GM12878 (cell line): ENCODE data around the gene CD180. TPM values are rescaled to one million over a fixed set of nuclear protein-coding genes. Genes with fewer than 3 reads are reported as not detected.

Source experiments
- ATAC-seq: fragments of 200-7000 bp; cut with Tn5 transposase; 3 replicates; pipeline ENCODE4 v1.9.1; 2020; ENCODE audit warnings: mild to moderate bottlenecking, moderate library complexity
- BruUV-seq: library from RNA; stranded (reverse); fragments of 400-500 nt; replicated peaks from 2 replicates; lab custom pipeline; 2021; lab: Mats Ljungman, UMichigan
- CTCF ChIA-PET: fragments of 300-600 bp; sonication (Branson Sonifier 250); formaldehyde crosslinking; extraction: SDS; loops from one replicate; lab custom pipeline; 2021; ENCODE audit warnings: inconsistent platforms; lab: Yijun Ruan, JAX
- POLR2A ChIA-PET: fragments of 350-600 bp; formaldehyde crosslinking; extraction: SDS; loops from one replicate; lab custom pipeline; 2021; ENCODE audit warnings: inconsistent platforms; lab: Charles Lee
- RAD21 ChIA-PET: fragments of 300-600 bp; sonication (Branson Sonifier 250); formaldehyde crosslinking; loops from one replicate; lab custom pipeline; 2023; ENCODE audit warnings: antibody characterized with exemption; ENCODE audit not compliant: unreplicated experiment; lab: Charles Lee
- SMC1A ChIA-PET: fragments of 300-600 bp; sonication (Branson Sonifier 250); formaldehyde crosslinking; loops from one replicate; lab custom pipeline; 2023; ENCODE audit not compliant: unreplicated experiment, uncharacterized antibody; lab: Charles Lee
- DNase-seq: peaks from one replicate; pipeline ENCODE4 v3.0.0-alpha.2; 2011; ENCODE audit warnings: low read depth, low spot score
- FAIRE-seq: peaks from 3 replicates; lab custom pipeline; 2011; peaks lifted over from hg19 to GRCh38; lab: Jason Lieb, UNC
- H2AFZ ChIP-seq: 2 replicates; pipeline ENCODE4 v1.6.0; 2011; ENCODE audit warnings: low read depth, low read length, control low read depth; ENCODE audit not compliant: control insufficient read depth
- H3K27ac ChIP-seq: 2 replicates; pipeline ENCODE4 v1.5.1; 2011; ENCODE audit warnings: control low read depth; ENCODE audit not compliant: control insufficient read depth, insufficient read depth
- H3K27me3 ChIP-seq, 2 experiments: replicated peaks in 1 of 2; 2 replicates each; pipeline versions ENCODE4 v1.6.0 to v1.6.1; 2011; ENCODE audit warnings: low read length in 1 of 2; ENCODE audit not compliant: control insufficient read depth in 2 of 2, insufficient read depth in 2 of 2
- H3K36me3 ChIP-seq, 2 experiments: 2 replicates each; pipeline ENCODE4 v1.5.1; 2011; ENCODE audit warnings: low read length in 1 of 2; ENCODE audit not compliant: control insufficient read depth in 2 of 2, insufficient read depth in 2 of 2
- H3K4me1 ChIP-seq: 2 replicates; pipeline ENCODE4 v1.6.1; 2011; ENCODE audit warnings: mild to moderate bottlenecking, low read length, moderate library complexity, mixed read lengths; ENCODE audit not compliant: control insufficient read depth, insufficient read depth
- H3K4me2 ChIP-seq: 2 replicates; pipeline ENCODE4 v1.6.0; 2011; ENCODE audit warnings: control low read depth; ENCODE audit not compliant: control insufficient read depth, insufficient read depth
- H3K4me3 ChIP-seq: fragments of 200-600 bp; sonication (generic); 2 replicates; pipeline ENCODE4 v1.5.1; 2016
- H3K79me2 ChIP-seq: 2 replicates; pipeline ENCODE4 v1.6.0; 2011; ENCODE audit warnings: low read length; ENCODE audit not compliant: control insufficient read depth, insufficient read depth
- H3K9ac ChIP-seq: 2 replicates; pipeline ENCODE4 v1.8.0; 2011; ENCODE audit warnings: low read length, control low read depth, mixed read lengths; ENCODE audit not compliant: control insufficient read depth, insufficient read depth
- H3K9me3 ChIP-seq: replicated peaks from 3 replicates; pipeline ENCODE4 v1.5.1; 2011; ENCODE audit warnings: mild to moderate bottlenecking, low read length; ENCODE audit not compliant: control insufficient read depth, insufficient read depth
- H4K20me1 ChIP-seq: 2 replicates; pipeline ENCODE4 v1.6.0; 2011; ENCODE audit not compliant: control insufficient read depth, insufficient read depth
- SREBF2 ChIP-seq: IDR thresholded peaks from 2 replicates; pipeline ENCODE4 v1.6.1; 2012; ENCODE audit warnings: mild to moderate bottlenecking, low read length
- TAF1 ChIP-seq: IDR thresholded peaks from 2 replicates; pipeline ENCODE4 v1.6.1; 2011; ENCODE audit warnings: mild to moderate bottlenecking, low read depth, low read length, borderline replicate concordance
- WGBS: methylation state at CpG from one replicate; pipeline ENCODE4 v1.1.6; 2016; ENCODE audit warnings: low lambda C conversion rate; ENCODE audit not compliant: insufficient replicate concordance, insufficient coverage; ENCODE audit errors: missing lambda C conversion rate; 5-methylcytosine and 5-hydroxymethylcytosine counted together
- in situ Hi-C: fragments of 300-500 bp; cut with MboI; formaldehyde crosslinking; loops from 9 replicates; pipeline ENCODE4 v1.14.3; 2018; ENCODE audit warnings: mixed read lengths
- intact Hi-C: fragments of 100-400 bp; cut with micrococcal nuclease; formaldehyde crosslinking; loops from one replicate; pipeline ENCODE4 v1.14.2; 2022; ENCODE audit not compliant: unreplicated experiment
- polyA plus RNA-seq, 11 experiments: library from polyadenylated mRNA; depleted of rRNA in 4 of 11; unstranded in 6 of 11; stranded (reverse) in 5 of 11; fragments of >200 nt; fragmentation: Nextera tagmentation in 4 of 11; fragmentation: Illumina TruSeq in 1 of 11; extraction: Ambion mirVana in 4 of 11; extraction: Trizol in 1 of 11; gene quantifications; 1 replicate in 1 of 11; 2 replicates in 10 of 11; pipeline versions ENCODE4 v1.2.1 to v1.2.3, GENCODE V29; 2011 to 2016; ENCODE audit warnings: inconsistent platforms in 2 of 11, missing spikeins in 2 of 11, low read depth in 1 of 11
- total RNA-seq, 4 experiments: library from RNA; depleted of rRNA in 3 of 4; stranded (reverse); fragments of >200 nt in 3 of 4; fragmentation: Illumina TruSeq in 1 of 4; extraction: Trizol in 1 of 4; gene quantifications; 2 replicates each; pipeline versions ENCODE4 v1.2.1 to v1.2.3, GENCODE V29; 2013 to 2021

Gene CD180
- total and polyA plus RNA-seq, 10 of the 15 experiments (the other 5 are each of a cell fraction or from before 2014, with no cell fraction given), result 0.22 to 9.7 (median 2.9) TPM

DNA sequence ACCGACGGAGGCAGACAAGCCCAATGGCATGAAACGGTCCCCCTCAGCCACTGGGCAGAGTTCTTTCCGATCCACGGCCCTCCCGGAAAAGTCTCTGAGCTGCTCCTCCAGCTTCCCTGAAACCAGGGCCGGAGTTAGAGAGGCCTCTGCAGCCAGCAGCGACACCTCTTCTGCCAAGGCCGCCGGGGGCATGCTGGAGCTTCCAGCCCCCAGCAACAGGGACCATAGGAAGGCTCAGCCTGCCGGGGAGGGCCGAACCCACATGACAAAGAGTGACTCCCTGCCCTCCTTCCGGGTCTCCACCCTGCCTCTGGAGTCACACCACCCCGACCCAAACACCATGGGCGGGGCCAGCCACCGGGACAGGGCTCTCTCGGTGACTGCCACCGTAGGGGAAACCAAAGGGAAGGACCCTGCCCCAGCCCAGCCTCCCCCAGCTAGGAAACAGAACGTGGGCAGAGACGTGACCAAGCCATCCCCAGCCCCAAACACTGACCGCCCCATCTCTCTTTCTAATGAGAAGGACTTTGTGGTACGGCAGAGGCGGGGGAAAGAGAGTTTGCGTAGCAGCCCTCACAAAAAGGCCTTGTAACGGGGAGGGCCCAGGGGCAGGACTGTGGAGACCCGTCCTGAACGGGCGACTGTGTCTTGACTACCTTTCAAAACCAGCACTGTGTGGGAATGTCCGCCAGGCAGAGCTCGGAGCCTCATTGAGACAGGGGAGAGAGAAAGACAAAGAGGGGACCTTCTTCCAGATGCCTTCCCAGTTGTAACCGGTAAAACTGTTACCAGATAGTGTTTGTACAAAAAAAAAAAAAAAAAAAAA lies 29.9 kb downstream of the CD180 start:
- Histone ChIP-seq H3K9ac (no peak overlapping the region; the same call in 1 of the 2 replicates), H3K36me3 (no peaks in the 10 kb centered on the region), H2AFZ (peak overlapping the region; percentile 73), H3K4me3 (no peak overlapping the region), H3K27me3 (no peaks in the 10 kb centered on the region; a peak in 1 of 4 replicates)
- no TSS peak for BruUV-seq
- TF ChIP-seq SREBF2, result no peak
- TF ChIP-seq TAF1, result 0 out of 2 replicates have a peak, but pooled peaks have one; percentile 1
- TF ChIP-seq, all 136 proteins: peak for 1
- in situ Hi-C loops, result no loop called here
- Histone ChIP-seq H3K27ac (peak overlapping the region; percentile 37), H3K79me2 (no peaks in the 10 kb centered on the region), H3K4me1 (peaks cover 8% of the 10 kb centered on the region), H3K9me3 (no peaks in the 10 kb centered on the region), H3K4me2 (peak overlapping the region; percentile 63; the same call in 1 of the 2 replicates), H4K20me1 (no peaks in the 10 kb centered on the region)
- RAD21 ChIA-PET, result interaction anchor here (0.6 to 7.0 kb wide), 5 partner anchors 33 to 999 kb away, joined by 3 to 71 read pairs (median 3); no protein-coding TSS in a partner anchor
- SMC1A ChIA-PET, result interaction anchor here (0.8 to 3.0 kb wide), 8 partner anchors 8 to 55 kb away, joined by 3 to 29 read pairs (median 3); no protein-coding TSS in a partner anchor
- POLR2A ChIA-PET, result interaction anchor here (0.6 to 1.0 kb wide), 2 partner anchors 11 to 37 kb away, joined by 4 to 5 read pairs; no protein-coding TSS in a partner anchor
- intact Hi-C loops, result loop anchor here (1.0 kb wide), 1 partner anchor 41 kb away; no protein-coding TSS in a partner anchor
- FAIRE-seq (no peak), DNase-seq (no peak), ATAC-seq (no peak)
- CTCF ChIA-PET, result interaction anchor here (0.8 to 7.9 kb wide), 6 partner anchors 10 to 41 kb away, joined by 3 to 137 read pairs (median 4); no protein-coding TSS in a partner anchor
- 35% methylated on average over 30 of the region's 31 CpGs for WGBS
